HG03439 (cell line): Measurements from ENCODE around the gene HIF1AN.

ENCODE experiments used
- ATAC-seq: cut with Tn5 transposase; IDR thresholded peaks from one replicate; pipeline ENCODE4 v1.9.1; 2021; ENCODE audit warnings: mild to moderate bottlenecking, moderate library complexity; ENCODE audit not compliant: unreplicated experiment

Gene HIF1AN

DNA sequence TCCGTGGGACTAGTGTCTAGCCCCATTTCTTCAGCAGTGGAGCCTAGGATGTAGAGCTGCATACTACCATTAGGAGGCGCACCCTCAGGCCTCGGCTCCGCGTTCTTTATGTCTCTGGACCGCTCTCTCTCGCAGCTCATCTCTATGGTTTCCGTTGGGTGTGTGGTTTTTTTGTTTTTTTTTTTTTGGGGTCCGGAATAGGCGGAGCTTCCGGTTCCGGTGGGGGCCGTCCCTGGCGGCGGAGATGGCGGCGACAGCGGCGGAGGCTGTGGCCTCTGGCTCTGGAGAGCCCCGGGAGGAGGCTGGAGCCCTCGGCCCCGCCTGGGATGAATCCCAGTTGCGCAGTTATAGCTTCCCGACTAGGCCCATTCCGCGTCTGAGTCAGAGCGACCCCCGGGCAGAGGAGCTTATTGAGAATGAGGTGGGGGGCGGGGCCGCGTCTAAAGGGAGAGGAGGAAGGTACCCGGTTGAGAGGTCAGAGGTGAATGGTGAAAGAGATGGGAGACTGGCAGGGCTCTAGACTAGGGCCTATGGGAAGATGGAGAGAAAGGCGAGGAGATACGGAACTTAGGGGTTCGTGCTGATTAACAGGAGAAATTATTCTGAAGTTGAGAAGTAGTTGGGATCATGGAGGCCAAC lies at the start of gene HIF1AN:
Gene HIF1AN, plus strand, starts transcription at position 229 of the 639 bp plus-strand sequence. Its CDS starts 16 bp downstream, at position 245.
- ATAC-seq = peak; percentile 96

DNA sequence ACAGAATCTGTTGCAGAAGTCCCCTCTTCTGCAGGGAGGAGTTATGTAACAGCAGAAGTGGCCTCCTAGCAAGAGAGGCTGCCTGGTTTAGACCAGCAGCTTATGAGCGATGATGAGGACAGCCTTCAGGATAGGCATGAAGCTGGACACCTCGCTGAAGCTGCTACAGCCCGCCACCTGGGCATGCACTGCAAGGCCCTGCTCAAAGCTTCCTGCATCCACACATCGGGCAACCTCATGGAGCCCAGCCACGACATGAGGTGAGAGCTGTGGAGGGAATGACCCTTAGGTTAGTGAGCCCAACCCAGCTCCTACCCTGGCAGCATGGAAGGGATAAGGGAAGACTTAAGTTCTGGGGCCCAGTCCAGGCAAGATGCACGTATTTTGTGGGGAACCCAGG lies 48.2 kb upstream of the HIF1AN start:
- ATAC-seq = no peak

GRCh38 chr10:100489396-100489795 lies 46.3 kb upstream of the HIF1AN start:
- no peak for ATAC-seq

GRCh38 chr10:100490531-100490930 lies 45.2 kb upstream of the HIF1AN start:
- no peak for ATAC-seq

DNA sequence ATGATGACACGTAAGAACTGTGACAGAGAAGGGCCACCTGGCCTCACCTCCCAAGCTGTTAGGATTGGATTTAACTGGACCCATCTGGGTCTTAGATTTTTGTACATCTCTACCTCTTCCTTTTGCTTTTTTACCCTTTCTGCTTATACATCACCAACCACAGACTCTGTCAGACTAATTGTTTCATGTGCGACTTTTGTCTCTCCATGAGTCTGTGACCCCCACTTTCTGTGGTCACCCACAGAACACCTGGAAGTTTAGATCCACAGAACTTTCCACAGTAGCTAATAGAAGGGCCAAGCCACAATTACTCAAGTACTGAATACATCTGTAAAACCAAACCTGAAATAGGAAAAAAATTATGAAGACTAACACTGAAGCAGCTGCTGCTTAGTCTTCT lies 39.2 kb upstream of the HIF1AN start:
- ATAC-seq = no peak

DNA sequence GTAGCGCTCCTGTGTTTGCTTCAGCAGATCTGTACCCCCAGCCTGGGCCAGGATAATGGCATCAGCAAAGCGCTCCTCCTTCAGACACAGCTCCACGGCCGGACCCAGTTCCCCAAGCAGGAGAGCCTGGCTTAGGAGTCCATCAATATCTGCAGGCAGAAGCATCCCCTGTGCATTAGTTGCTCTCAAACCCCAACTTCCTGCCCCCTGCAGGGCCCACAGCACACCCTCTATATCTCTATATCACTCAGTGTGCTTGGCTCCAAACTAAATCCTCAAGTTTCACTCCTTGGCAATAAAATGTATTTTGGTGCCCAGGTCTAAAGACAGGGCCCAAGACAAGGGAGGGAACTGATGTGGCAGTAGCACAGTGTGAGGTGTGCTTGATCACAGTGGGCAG lies 37.7 kb upstream of the HIF1AN start:
- ATAC-seq = no peak

DNA sequence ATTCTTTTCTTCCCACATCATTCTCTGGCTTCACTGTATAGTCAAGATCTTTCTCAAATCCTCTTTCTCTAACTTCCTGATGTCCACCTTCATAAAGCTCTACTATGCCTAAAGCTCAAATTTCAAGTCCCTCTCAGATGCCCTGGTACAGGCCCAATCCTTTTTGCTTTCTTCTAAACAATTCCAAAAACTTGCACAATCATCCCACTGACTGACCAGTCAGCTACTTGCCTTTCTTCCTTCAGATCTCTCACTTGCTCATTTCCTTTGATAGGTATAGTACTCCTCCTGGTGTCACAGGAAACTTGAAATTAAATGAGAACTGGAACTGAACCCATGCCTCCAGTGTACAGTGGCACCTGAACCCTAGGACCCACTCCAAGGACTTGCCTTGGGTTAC lies 34.3 kb upstream of the HIF1AN start:
- no peak for ATAC-seq

GRCh38 chr10:100502926-100503494 lies 32.7 kb upstream of the HIF1AN start:
- no peak for ATAC-seq

GRCh38 chr10:100504096-100504495 lies 31.6 kb upstream of the HIF1AN start:
- no peak for ATAC-seq

GRCh38 chr10:100505164-100505563 lies 30.6 kb upstream of the HIF1AN start:
- ATAC-seq = no peak

DNA sequence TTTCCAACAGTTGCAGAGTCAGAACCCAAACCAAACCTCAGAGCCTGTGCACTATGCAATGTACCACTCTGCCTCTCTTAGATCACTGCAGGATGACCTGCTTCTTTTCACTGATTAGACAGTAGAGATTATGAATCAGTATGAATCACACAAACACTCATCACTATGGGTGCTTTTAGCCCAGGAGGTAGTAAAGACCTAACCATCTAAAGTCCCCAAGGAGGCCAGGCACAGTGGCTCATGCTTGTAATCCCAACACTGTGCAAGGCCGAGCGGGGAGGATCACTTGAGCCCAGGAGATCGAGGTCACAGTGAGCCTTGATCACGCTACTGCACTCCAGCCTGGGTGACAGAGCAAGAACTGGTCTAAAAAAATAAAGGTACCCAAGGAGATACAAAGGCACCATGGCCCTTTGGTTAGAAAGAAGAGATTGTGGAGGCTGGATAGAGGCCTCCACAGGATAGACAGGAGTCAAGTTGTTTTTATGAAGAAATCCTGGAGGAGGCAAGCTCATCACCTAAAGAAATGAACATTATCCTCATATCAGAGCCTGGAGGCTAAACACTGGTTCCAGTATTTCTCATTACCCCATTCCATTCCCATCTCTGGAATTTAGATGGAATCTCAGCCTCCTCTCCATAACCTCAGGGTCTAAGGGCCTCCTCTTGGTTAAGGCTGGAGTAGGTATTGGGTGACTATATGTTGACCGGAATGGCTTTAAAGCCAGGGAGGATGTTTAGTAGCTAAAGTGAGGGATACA lies 29.0 kb upstream of the HIF1AN start:
- ATAC-seq = no peak

DNA sequence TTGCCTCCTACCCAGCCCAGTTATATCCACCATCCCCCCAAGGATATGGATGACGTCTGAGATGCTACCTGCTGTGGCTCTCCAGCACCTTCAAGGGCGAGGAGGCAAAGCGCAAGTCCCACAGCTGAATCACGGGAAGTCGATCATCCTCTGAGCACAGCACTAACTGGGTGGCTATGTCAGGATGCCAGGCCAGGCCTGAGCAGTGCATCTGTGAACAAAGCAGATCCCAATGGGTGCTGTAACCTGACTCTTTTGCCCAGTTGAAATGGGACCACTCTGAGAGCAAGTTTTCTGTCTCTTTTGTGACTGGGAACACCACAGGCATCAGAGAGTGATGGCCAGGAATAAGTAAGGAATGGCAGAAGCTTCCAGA lies 28.4 kb upstream of the HIF1AN start:
- ATAC-seq = no peak

- ATAC-seq = no peak
Observed at GRCh38 chr10:100508266-100508665, 27.5 kb upstream of the HIF1AN start.

DNA sequence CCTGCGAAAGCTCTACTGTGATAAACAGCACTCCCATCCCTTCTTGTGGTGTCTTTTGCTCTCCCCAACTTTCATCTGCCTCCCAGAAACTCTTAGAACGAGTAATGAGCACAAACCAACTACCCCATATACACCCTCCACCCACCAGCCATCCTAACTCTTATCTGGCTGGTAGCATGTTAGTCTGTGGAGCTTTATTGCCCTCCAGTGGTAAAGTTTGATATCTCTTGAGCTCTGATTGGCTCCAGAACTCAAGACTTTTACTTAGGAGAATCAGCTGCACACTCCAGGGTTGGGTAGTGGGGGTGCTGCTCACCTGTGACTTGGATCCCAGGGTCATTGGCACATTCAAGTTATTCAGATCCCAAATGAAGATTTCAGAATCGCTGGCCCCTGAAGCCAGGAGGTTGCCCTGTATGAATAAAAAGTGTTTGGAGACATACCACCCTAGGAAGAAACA lies 27.0 kb upstream of the HIF1AN start:
- ATAC-seq = no peak

DNA sequence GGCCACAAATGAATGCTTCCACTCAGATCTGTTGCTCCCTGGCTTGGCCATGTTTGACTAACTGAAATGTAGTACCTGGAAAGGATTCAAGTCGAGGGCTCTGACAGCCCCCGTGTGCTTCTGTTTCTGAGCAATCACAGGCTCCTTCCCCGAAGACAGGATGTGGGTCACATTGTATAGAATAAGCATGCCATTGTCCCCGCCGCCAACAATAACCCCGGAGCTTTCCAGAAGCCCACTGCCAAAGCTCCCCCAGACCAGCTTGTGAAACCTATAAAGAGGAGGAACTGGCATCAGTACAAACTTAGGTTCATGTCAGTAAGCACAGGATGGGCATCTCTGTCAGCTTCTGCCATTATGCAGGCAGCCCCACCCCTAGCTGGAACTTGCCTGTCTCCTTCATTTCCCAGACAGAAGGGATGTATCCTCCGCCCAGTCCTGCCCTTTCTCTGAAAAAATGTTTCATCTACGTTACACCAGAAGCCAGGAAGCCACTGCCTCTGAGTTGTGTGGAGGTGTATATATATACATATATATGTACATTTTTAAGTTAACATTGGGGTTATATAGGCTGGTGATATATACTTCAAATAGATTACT lies 26.4 kb upstream of the HIF1AN start:
- no peak for ATAC-seq

DNA sequence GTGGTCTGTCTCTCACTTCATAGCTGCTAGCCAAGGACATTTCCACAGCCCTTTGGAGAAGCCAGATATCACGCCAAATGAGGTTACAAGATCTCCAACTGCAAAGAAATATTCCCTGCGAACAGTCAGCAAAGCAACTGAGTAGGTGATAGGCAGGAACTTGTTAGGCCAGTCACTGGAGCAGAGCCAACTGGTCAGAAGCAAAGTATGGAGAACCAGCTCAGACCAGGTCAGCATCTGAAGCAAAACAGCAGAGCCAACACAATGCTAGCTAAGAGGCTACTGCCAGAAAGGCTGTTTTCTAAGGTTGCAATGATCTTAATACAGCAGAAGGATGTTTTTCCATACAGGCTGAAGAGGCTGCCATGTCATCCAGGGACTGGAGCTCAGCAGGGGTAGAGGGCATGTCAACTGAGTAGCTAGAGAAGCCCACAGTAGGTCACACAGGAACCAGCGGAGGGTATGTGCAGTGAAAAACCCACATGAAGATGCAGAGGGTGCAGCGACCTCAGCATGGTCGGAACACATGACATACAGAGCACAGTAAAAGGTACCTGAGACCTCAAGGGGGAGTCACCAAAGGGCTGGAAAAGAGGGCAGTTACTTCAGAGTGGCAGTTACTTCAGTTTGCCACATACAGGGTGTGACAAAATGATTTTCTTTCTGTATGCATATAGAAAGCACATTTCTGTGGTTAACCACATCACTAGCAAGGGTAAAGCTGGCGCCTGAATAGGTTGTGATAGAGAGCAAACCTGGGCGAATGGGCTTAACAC lies 25.0 kb upstream of the HIF1AN start:
- no peak for ATAC-seq

DNA sequence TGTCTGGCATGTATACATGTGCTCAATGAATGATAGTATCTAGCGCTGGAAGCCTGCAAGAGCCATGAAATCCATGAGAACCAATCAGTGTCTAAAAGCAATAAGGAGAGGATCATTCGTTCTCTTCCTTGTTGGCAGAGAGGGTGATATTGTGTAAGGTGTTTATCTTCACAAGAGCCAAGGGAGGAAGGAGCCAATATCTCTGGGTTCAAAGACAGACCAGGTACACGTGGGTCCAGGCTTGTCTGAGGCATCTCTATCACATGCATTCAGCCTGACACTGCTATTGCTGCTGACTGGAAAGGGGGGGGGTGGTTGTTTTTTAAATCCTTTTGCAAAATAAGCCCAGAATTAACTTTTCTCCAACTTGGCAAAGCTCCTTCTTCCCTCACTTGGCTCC lies 20.1 kb upstream of the HIF1AN start:
- no peak for ATAC-seq

DNA sequence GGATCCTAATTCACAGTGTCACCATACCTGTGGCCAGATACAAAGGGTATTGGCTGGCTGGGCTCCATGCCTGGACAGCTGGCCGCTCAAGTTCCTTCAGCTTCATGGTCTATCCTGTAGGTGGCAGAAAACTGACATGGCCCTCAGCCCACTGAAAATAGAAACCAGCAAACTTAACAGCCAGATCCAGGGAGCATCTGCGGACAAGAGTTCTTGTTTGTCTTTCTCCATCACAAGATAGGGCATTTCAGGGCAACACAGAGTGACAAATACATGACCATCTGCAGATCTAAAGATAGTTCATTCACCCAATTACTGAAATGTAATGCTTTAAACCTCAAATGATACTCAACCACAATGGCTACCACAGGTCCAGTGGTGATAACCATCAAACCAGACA lies 18.9 kb upstream of the HIF1AN start:
- ATAC-seq = no peak

DNA sequence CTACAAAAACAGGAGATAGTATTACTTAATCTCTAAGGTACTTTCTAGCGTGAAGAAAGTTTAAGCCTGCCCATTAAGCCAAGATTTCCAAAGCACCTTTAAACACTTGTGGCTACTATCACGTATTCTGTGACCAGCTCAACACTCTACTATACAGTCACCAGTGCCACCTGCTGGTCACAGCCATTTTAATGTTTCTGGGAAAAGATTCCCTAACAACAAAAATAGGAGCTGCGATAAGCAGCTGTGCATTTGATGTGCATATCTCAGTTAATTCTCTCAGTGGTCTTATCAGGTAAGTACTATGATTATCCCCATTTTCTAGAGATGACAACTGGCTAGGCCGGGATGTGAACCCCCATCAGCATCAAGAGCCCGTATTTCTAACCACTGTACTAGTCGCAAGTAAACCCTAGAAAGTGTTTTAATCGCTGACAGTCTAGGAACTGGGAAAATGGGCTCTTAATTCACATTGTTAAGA lies 16.9 kb upstream of the HIF1AN start:
- no peak for ATAC-seq

DNA sequence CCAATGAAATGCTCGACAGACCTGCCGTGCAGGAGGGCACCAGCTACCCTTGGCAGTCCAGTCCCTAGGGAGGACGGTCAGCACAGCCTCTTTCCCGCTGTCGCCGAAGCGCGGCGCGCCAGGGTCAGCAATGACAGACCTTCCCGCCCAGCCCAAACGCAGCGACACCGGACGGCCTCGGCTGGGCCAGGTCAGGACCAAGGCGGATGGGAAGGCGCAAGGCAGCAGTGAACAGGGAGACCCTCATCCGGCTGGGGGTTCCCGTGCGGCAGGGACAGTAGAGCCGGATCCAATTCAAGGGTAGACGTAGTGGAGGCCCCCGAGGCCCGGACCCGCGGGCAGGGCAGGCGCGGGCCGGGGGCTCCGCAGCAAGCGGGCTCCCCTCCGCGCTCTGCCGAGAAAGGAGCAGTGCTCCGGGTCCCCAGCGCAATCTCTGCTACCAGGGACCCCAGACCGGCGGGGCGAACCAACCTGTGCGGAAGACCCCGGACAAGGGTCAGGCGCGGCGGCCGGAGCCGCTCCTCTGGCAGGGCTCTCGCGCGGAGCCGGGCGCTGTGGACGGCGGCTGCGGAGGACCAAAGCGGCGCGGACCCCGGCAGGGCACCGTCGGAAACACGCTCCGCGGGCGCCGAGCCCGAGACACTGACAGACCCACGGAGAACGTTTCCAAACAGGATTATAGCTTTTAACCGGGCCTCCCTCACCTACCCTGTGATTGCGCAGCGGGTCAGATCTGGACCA lies 16.3 kb upstream of the HIF1AN start, which contains the start of gene SEC31B:
Gene SEC31B, minus strand, starts transcription at position 551 of the 741 bp plus-strand sequence. CDS start 2,909 bp downstream, outside the sequence.
- no peak for ATAC-seq
